ENCODE measurements around the gene ADAMTSL3.

DNA sequence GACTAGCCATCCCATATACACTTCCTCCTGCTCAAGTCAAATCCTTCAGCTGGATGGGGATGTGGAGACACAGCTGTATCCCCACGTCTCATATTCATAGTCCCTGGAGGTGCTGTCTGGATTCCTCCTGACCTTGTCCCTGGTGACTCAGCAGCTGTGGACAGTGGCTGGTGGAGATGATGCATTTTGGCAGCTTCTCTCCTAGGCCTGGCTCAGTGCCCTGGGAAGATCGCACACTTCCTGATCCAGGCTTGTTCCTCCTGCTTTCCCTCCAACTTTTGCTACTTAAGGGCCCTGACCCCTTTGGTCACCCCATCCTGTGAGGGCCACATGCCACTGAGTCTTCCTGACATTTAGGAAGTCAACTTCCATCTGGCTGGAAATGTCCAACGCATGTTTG lies 44.4 kb downstream of the ADAMTSL3 start:
- TF ChIP-seq, protein P1, sequence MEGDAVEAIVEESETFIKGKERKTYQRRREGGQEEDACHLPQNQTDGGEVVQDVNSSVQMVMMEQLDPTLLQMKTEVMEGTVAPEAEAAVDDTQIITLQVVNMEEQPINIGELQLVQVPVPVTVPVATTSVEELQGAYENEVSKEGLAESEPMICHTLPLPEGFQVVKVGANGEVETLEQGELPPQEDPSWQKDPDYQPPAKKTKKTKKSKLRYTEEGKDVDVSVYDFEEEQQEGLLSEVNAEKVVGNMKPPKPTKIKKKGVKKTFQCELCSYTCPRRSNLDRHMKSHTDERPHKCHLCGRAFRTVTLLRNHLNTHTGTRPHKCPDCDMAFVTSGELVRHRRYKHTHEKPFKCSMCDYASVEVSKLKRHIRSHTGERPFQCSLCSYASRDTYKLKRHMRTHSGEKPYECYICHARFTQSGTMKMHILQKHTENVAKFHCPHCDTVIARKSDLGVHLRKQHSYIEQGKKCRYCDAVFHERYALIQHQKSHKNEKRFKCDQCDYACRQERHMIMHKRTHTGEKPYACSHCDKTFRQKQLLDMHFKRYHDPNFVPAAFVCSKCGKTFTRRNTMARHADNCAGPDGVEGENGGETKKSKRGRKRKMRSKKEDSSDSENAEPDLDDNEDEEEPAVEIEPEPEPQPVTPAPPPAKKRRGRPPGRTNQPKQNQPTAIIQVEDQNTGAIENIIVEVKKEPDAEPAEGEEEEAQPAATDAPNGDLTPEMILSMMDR (conservative IDR thresholded peaks at IDR 0.05 in 1 of 2, IDR thresholded peaks at IDR 0.05 in 1 of 2; ENCODE audit: extremely low read depth in 1 of 2, insufficient read depth in 1 of 2, low read depth in 1 of 2, low read length in 2 of 2): no peak
- no peak for TF ChIP-seq EZH2 (IDR thresholded peaks at IDR 0.05; ENCODE audit: borderline replicate concordance, low read length)

Measured in mammary epithelial cell (primary cell).